Hematopoietic multipotent progenitor cell (in vitro differentiated cells): ENCODE results near the gene KATNB1. TPM values are rescaled to one million over a fixed set of nuclear protein-coding genes. Genes with fewer than 3 reads are reported as not detected.
A peak's percentile ranks its signal among the peaks of the same experiment; 100 is the strongest.
"Not testable (repeated sequence)": the region's sequence is repeated elsewhere in the genome, so short reads cannot be mapped to it uniquely, and the experiment has no call there.

Experiments
- DNase-seq, 3 donors: peaks; one replicate each; pipeline ENCODE4 v3.0.0-alpha.2; 2011 to 2015; ENCODE audit warnings: low read depth in 2 of 3, low spot score in 2 of 3
- total RNA-seq: library from RNA; depleted of rRNA; stranded (reverse); fragments of >200 nt; gene quantifications from one replicate; pipeline ENCODE4 v1.2.3, GENCODE V29; 2012

Gene KATNB1
- total RNA-seq, 1 donor: 103 TPM

GRCh38 chr16:57700781-57701551 is 34.6 kb upstream of the KATNB1 start:
- no peak for DNase-seq

GRCh38 chr16:57701759-57702371 is 33.7 kb upstream of the KATNB1 start:
- DNase-seq: no peak

GRCh38 chr16:57703416-57704010 is 32.1 kb upstream of the KATNB1 start:
- no peak for DNase-seq

GRCh38 chr16:57704011-57704904 is 31.3 kb upstream of the KATNB1 start:
- no peak for DNase-seq

- no peak for DNase-seq
Measured at GRCh38 chr16:57704905-57705852, 30.4 kb upstream of the KATNB1 start.

- DNase-seq: no peak
Measured at GRCh38 chr16:57706717-57707116, 28.9 kb upstream of the KATNB1 start.

GRCh38 chr16:57707331-57707730 is 28.2 kb upstream of the KATNB1 start:
- no peak for DNase-seq

- no peak for DNase-seq
Measured at GRCh38 chr16:57708168-57708567, 27.4 kb upstream of the KATNB1 start.

GRCh38 chr16:57709663-57710062 is 25.9 kb upstream of the KATNB1 start:
- DNase-seq: no peak

- DNase-seq: no peak
Measured at GRCh38 chr16:57711346-57711745, 24.2 kb upstream of the KATNB1 start.

- no peak for DNase-seq
Measured at GRCh38 chr16:57711993-57712392, 23.6 kb upstream of the KATNB1 start.

GRCh38 chr16:57712569-57712968 is 23.0 kb upstream of the KATNB1 start:
- DNase-seq: not testable (repeated sequence)

GRCh38 chr16:57713596-57713995 is 22.0 kb upstream of the KATNB1 start:
- DNase-seq: no peak

GRCh38 chr16:57714047-57714446 is 21.5 kb upstream of the KATNB1 start:
- no peak for DNase-seq

- DNase-seq: peak in 2 of 3 donors; percentile 70 to 84
Measured at GRCh38 chr16:57720142-57720575, 15.4 kb upstream of the KATNB1 start.

- DNase-seq: no peak
Measured at GRCh38 chr16:57721356-57722209, 14.0 kb upstream of the KATNB1 start.

- no peak for DNase-seq
Measured at GRCh38 chr16:57722210-57722499, 13.4 kb upstream of the KATNB1 start.

GRCh38 chr16:57722651-57723050 is 12.9 kb upstream of the KATNB1 start:
- no peak for DNase-seq

GRCh38 chr16:57723170-57723569 is 12.4 kb upstream of the KATNB1 start:
- no peak for DNase-seq
